Stimulated activated CD4-positive, alpha-beta T cell treated with anti-CD3 and anti-CD28 coated beads, TNF-alpha, amount 100 ng/mL, for 24 hours (primary cell): ENCODE results near the gene LRRC46.

Experiments
- DNase-seq, 3 experiments: peaks; one replicate each; pipeline ENCODE4 v3.0.0-alpha.2; 2020; ENCODE audit warnings: low read depth in 3 of 3

The LRRC46 gene

GRCh38 chr17:47808830-47809480 lies 22.5 kb upstream of the LRRC46 start:
- no peak for DNase-seq

GRCh38 chr17:47810200-47810821 lies 21.2 kb upstream of the LRRC46 start:
- peak in 1 of 3 experiments; percentile 11 for DNase-seq

- no peak for DNase-seq
Measured at GRCh38 chr17:47810901-47811635, 20.4 kb upstream of the LRRC46 start.

GRCh38 chr17:47811709-47812108 lies 19.8 kb upstream of the LRRC46 start:
- DNase-seq, result no peak

GRCh38 chr17:47812146-47812920 lies 19.1 kb upstream of the LRRC46 start:
- no peak for DNase-seq

GRCh38 chr17:47813077-47813476 lies 18.4 kb upstream of the LRRC46 start:
- no peak for DNase-seq

- no peak for DNase-seq
Measured at GRCh38 chr17:47813512-47814031, 17.9 kb upstream of the LRRC46 start.

GRCh38 chr17:47815106-47815918 lies 16.2 kb upstream of the LRRC46 start:
- no peak for DNase-seq

- DNase-seq, result no peak
Measured at GRCh38 chr17:47816111-47816735, 15.2 kb upstream of the LRRC46 start.

GRCh38 chr17:47816947-47817346 lies 14.5 kb upstream of the LRRC46 start:
- no peak for DNase-seq

GRCh38 chr17:47818002-47818695 lies 13.3 kb upstream of the LRRC46 start:
- DNase-seq, result no peak

- DNase-seq, result no peak
Measured at GRCh38 chr17:47819475-47819874, 12.0 kb upstream of the LRRC46 start.

- DNase-seq, result no peak
Measured at GRCh38 chr17:47820033-47820789, 11.3 kb upstream of the LRRC46 start.

- DNase-seq, result no peak
Measured at GRCh38 chr17:47821031-47821423, 10.4 kb upstream of the LRRC46 start.

- peak in 2 of 3 experiments; percentile 45 to 73 for DNase-seq
Measured at GRCh38 chr17:47821424-47822391, 9.8 kb upstream of the LRRC46 start, which contains the start of gene OSBPL7. OSBPL7 (minus strand) TSS chr17:47821794; CDS start chr17:47820278, 1,516 bp downstream.

- no peak for DNase-seq
Measured at GRCh38 chr17:47822785-47823184, 8.7 kb upstream of the LRRC46 start.

- DNase-seq, result no peak
Measured at GRCh38 chr17:47823519-47823918, 8.0 kb upstream of the LRRC46 start.

- DNase-seq, result no peak
Measured at GRCh38 chr17:47829870-47830269, 1.6 kb upstream of the LRRC46 start.
